Measurements from ENCODE around the gene NINJ1.

DNA sequence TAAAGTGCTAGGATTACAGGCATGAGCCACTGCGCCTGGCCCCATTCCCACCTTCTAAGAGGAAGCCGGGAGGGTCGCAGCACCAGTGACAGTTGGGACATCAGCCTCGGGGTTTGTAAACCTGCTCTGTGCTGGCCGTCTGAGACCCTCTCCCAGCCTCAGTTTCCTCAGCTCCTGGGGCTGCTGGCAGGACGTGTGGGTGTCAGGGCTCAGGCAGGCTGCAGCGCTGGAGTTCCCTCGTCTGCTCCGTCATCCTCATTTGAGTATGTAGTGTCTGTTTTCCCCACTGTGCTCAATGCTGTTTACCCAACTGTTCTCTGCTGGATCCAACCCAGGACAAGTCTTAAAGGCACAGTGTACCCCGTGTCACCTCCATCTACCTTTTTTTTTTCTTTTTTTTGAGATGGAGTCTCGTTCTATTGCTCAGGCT lies 2.0 kb upstream of the NINJ1 start:
- TF ChIP-seq POLR2A (IDR thresholded peaks at IDR 0.05) (no peak), POLR2AphosphoS5 (IDR thresholded peaks at IDR 0.05) (no peak)
